IPS-18a (cell line): ENCODE results near the gene SUMF1.

Experiments used
- H3K27ac ChIP-seq: one replicate; pipeline ENCODE4 v1.5.1; 2013; ENCODE audit warnings: low read length
- H3K27me3 ChIP-seq: one replicate; pipeline ENCODE4 v1.6.1; 2013; ENCODE audit warnings: mild to moderate bottlenecking, low read length; ENCODE audit not compliant: control insufficient read depth, insufficient read depth
- H3K36me3 ChIP-seq: one replicate; pipeline ENCODE4 v1.6.1; 2013; ENCODE audit warnings: low read depth, low read length; ENCODE audit not compliant: control insufficient read depth
- H3K4me1 ChIP-seq: one replicate; pipeline ENCODE4 v1.6.1; 2013; ENCODE audit warnings: low read depth, low read length; ENCODE audit not compliant: control insufficient read depth
- H3K4me3 ChIP-seq: one replicate; pipeline ENCODE4 v1.5.1; 2013; ENCODE audit warnings: low read length
- H3K9ac ChIP-seq: one replicate; pipeline ENCODE4 v1.6.1; 2013; ENCODE audit warnings: mild to moderate bottlenecking, low read length, moderate library complexity
- H3K9me3 ChIP-seq: one replicate; pipeline ENCODE4 v1.6.1; 2013; ENCODE audit warnings: low read depth, low read length; ENCODE audit not compliant: control insufficient read depth

Gene SUMF1

DNA sequence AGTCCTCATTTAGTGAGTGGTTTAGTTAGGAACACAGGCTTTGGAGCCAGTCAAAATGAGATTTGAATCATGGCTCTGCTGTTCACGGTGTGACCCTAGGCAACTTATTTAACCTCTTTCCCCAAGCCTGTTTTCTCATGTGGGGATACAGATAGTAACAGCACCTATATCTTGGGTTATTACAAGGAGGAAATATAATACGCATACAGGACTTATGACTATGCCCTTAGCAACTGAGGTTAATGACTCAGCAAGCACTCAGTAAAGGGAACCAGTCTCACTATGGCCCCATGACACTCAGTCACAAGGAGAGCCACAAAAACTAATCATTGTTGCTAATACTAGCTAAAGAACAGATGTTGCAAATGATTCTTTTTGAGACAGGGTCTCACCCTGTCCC lies 45.9 kb downstream of the SUMF1 start:
- Histone ChIP-seq H3K9ac (no peak overlapping the region), H3K4me3 (no peak overlapping the region), H3K4me1 (no peaks in the 10 kb centered on the region), H3K27me3 (no peaks in the 10 kb centered on the region), H3K27ac (no peak overlapping the region), H3K9me3 (no peaks in the 10 kb centered on the region), H3K36me3 (no peaks in the 10 kb centered on the region)

DNA sequence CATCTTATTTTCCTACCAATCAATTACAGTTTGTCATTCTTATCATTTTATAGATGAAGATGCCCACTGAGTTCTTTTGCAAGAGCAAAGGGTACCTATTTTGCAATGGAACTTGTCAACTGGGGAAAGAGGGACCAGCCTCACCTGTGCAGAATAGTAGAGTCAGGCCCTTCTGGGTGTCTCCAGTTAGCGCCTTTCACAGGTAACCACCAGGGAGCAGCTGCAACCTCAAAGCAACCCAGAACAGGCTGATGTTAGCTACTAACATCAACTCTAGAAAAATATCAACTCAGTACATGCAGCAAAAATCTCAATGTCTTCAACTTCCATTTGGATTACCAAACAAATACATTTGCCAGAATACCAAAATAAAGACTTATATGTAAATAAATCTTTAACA lies 47.1 kb downstream of the SUMF1 start:
- H3K4me3 ChIP-seq: no peak overlapping the region
- H3K27me3 ChIP-seq: no peaks in the 10 kb centered on the region
- H3K4me1 ChIP-seq: no peaks in the 10 kb centered on the region
- no peaks in the 10 kb centered on the region for H3K9me3 ChIP-seq
- no peak overlapping the region for H3K27ac ChIP-seq
- no peak overlapping the region for H3K9ac ChIP-seq
- no peaks in the 10 kb centered on the region for H3K36me3 ChIP-seq

DNA sequence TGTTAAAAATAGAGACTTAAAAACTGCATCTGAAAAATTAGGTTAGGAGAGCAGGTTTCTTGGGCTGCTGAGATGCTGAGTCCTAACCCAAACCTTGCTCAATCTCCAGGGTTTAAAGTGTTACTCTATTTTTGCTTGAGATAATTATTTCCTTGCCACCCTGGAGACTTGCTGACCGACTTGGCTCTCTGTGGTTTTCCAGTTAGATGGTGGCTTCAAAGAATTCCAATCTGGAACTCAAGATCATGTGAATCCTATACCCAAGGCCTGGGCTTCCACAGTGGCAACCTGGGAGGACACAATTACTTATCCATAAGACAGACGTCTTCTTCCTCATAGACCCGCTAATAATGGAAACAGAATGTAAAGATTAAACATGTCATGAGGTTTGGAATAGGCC lies 47.7 kb downstream of the SUMF1 start:
- Histone ChIP-seq H3K27ac (no peak overlapping the region), H3K4me3 (no peak overlapping the region), H3K27me3 (no peaks in the 10 kb centered on the region), H3K4me1 (no peaks in the 10 kb centered on the region), H3K36me3 (no peaks in the 10 kb centered on the region), H3K9me3 (no peaks in the 10 kb centered on the region), H3K9ac (no peak overlapping the region)

DNA sequence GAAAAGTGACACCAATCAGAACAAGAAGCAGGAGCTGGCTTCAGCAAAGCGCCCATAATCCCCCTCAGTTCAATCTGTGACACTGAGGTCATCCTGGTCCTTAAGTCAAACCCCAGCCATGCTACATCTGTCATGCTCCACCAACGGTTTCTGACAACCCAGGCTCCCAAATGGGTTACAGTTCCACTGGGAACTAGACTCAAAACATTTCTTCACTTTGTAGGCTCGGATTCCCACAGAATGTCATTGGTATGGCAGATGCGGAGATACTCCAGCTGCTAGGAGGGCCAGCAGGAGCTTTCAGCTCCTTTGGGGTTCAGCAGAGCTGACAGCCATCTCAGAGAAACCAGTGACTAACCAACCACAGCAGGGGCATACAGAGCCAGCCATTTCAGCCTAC lies 48.9 kb downstream of the SUMF1 start:
- Histone ChIP-seq H3K9me3 (no peaks in the 10 kb centered on the region), H3K4me3 (no peak overlapping the region), H3K9ac (no peak overlapping the region), H3K4me1 (no peaks in the 10 kb centered on the region), H3K27me3 (no peaks in the 10 kb centered on the region), H3K36me3 (no peaks in the 10 kb centered on the region), H3K27ac (no peak overlapping the region)

DNA sequence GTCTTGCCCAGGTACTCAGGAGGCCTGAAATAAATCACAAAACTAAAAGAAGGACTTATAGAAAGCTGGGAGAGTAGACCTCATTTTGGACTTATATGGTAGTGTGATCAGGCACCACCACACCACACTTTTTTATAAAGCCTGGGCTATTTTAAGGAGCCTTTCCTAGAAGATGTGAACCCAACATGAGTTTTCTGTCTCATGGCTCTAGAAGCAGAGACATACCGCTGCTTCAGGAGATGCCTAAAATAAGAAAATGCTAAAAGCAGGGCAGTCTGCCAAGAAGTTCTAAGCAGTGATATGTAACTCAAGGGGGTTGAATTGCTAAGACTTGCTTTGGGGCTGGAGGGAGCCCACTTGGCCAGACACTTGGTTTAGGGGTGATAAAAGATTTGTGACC lies 49.6 kb downstream of the SUMF1 start:
- Histone ChIP-seq H3K27ac (no peak overlapping the region), H3K4me3 (no peak overlapping the region), H3K9ac (no peak overlapping the region), H3K27me3 (no peaks in the 10 kb centered on the region), H3K36me3 (no peaks in the 10 kb centered on the region), H3K4me1 (no peaks in the 10 kb centered on the region), H3K9me3 (no peaks in the 10 kb centered on the region)

DNA sequence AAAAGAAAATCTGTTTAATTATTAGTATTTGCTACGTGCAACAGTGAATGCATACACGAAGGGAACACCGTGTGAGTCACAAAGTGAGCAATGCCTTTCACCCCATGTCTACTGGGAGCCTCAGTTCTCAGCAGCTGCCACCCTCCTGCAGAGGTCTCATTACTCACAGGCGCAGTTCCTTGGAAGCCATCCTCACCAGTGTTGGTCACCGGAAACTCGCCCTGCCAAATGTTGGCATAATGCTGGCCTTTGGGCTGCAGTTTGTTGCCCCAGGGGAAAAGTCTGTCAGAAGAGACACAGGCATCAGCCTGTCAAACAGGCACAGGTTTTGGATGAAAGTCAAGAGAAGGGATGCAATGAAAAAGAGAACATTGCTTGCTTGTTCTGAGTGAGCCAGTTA lies 50.1 kb downstream of the SUMF1 start:
- no peaks in the 10 kb centered on the region for H3K4me1 ChIP-seq
- H3K27me3 ChIP-seq: no peaks in the 10 kb centered on the region
- no peak overlapping the region for H3K9ac ChIP-seq
- no peak overlapping the region for H3K4me3 ChIP-seq
- H3K36me3 ChIP-seq: no peaks in the 10 kb centered on the region
- H3K27ac ChIP-seq: no peak overlapping the region
- no peaks in the 10 kb centered on the region for H3K9me3 ChIP-seq

DNA sequence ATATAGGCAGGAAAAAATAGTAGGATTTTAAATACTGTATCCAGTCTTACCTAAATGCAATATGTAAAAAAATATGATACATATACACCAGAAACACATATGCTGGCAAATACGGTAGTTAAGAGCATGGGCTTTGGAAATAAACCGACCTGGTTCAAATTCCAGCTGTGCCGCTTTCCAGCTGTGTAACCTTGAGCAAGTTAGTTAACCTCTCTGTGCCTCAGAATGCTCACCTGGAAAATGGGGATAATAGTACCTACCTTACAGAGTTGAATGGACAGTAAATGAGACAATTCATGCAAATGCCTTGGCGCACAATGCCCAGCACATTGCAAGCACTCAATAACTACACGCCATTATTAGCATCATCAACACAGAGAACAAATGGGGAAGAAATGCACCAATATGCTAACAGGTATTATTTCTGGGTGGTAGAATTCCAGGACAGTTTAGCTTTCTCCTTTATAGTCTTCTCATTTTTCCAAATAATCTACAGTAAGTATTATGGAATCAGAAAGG lies 50.6 kb downstream of the SUMF1 start:
- Histone ChIP-seq H3K9me3 (no peaks in the 10 kb centered on the region), H3K27me3 (no peaks in the 10 kb centered on the region), H3K4me3 (no peak overlapping the region), H3K27ac (no peak overlapping the region), H3K9ac (no peak overlapping the region), H3K4me1 (no peaks in the 10 kb centered on the region), H3K36me3 (no peaks in the 10 kb centered on the region)

DNA sequence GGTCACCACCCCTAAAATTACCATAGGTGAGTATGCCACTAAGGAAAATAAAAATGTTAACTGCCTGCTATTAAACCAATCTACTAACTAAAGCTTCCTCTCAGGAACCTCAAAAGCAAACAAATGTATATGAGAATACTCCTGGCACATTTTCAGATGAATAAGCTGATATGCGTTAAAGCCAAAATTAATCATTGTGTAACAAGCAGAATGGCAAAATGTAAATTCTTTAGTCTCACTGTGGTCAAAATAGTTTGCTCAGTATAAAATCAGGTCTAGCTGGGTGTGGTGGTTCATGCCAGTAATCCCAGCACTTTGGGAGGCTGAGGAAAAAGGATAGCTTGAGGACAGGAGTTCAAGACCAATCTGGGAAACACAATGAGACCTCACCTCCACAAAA lies 53.6 kb downstream of the SUMF1 start:
- no peaks in the 10 kb centered on the region for H3K9me3 ChIP-seq
- H3K27me3 ChIP-seq: no peaks in the 10 kb centered on the region
- peaks cover 9% of the 10 kb centered on the region for H3K36me3 ChIP-seq
- no peaks in the 10 kb centered on the region for H3K4me1 ChIP-seq
- H3K27ac ChIP-seq: no peak overlapping the region
- no peak overlapping the region for H3K4me3 ChIP-seq
- H3K9ac ChIP-seq: no peak overlapping the region

DNA sequence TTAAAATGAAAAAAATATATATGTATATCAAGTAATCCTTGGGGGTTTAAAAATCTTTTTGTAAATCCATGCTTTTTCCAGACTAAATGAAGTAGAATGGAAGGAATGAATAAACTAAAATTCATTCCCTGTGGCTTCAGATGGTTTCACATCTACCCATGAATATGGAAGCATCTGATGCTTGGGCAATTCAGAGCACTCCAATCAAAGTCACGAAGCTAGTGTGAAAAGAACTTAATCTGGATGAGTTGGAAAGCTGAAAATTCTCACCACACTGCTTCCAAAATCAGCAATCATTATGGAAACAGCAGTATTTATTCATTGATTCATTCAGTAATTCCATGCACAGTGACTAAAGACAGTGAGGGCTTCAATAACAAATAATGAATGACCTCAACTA lies 55.2 kb downstream of the SUMF1 start:
- H3K4me1 ChIP-seq: no peaks in the 10 kb centered on the region
- no peak overlapping the region for H3K27ac ChIP-seq
- H3K9ac ChIP-seq: no peak overlapping the region
- no peak overlapping the region for H3K4me3 ChIP-seq
- peaks cover 9% of the 10 kb centered on the region for H3K36me3 ChIP-seq
- H3K9me3 ChIP-seq: no peaks in the 10 kb centered on the region
- H3K27me3 ChIP-seq: no peaks in the 10 kb centered on the region

DNA sequence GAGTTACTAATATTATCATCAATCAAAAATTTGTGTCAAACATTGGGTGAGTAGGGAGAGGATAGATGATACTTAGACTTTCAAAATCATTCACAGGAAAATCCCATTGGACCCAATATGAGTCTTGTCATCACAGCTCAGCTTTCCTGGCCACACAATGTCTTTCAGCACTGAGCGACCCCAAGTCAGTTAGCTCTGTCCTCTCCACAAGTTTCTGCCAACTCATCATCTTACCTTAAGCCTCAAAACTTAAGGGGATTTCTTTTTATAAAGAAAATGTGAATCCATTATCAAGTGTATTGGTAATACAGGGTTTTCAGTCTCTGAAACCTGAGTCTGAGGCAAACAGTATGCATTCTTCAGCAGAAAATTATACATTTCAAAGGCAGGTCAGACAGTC lies 55.8 kb downstream of the SUMF1 start:
- H3K4me1 ChIP-seq: no peaks in the 10 kb centered on the region
- H3K27me3 ChIP-seq: no peaks in the 10 kb centered on the region
- H3K36me3 ChIP-seq: peaks cover 9% of the 10 kb centered on the region
- no peak overlapping the region for H3K27ac ChIP-seq
- no peak overlapping the region for H3K4me3 ChIP-seq
- no peaks in the 10 kb centered on the region for H3K9me3 ChIP-seq
- H3K9ac ChIP-seq: no peak overlapping the region

DNA sequence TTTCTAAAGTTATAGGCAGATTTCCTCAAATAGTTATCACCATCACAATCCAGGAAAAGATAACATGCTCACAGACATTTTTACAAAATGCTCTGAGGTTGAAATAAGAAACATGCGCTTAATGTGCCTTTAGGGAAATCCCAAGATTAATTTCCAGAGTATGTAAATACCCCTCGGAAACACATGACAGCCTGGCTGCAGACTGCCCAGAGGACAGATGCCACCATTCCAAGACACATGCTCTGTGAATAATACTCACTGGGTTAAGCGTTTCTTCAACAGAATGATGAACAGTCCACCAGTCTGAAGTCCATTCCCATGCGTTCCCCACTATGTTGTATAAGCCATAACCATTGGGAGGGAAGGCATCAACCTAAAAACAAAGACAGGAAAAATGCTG lies 56.5 kb downstream of the SUMF1 start:
- Histone ChIP-seq H3K4me3 (no peak overlapping the region), H3K36me3 (peaks cover 9% of the 10 kb centered on the region), H3K27me3 (no peaks in the 10 kb centered on the region), H3K9ac (no peak overlapping the region), H3K27ac (no peak overlapping the region), H3K4me1 (no peaks in the 10 kb centered on the region), H3K9me3 (no peaks in the 10 kb centered on the region)

DNA sequence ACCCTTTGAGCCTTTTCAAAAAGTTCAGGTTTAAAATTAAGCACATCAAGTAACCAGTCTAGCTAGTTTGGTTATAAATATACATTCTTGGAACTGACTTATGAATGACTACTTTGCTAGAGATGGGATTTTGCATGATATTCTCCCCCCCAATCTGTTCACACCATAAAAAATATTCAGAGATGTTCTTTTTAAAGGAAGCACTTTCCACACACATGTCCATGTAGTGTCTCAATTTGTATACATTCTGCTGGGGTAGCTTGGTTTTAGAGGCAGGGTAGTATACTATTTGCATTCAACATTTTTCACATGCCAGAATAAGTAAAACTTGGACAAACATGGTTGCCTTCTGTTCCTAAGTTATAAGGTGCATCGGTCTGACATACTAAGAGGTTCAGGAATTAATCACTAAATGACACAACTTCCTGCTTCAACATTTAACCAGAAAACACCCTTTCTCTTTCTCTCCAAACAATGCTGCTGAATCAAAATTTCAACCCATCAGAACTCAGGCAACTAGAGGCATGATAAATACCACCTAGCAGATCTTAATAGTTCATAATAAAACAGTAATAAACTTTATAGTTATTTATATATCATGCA lies 57.0 kb downstream of the SUMF1 start:
- Histone ChIP-seq H3K4me1 (no peaks in the 10 kb centered on the region), H3K9me3 (no peaks in the 10 kb centered on the region), H3K27ac (no peak overlapping the region), H3K4me3 (no peak overlapping the region), H3K27me3 (no peaks in the 10 kb centered on the region), H3K36me3 (peaks cover 9% of the 10 kb centered on the region), H3K9ac (no peak overlapping the region)
